ENCODE results near the gene CRB1.

GRCh38 chr1:197390856-197391255 lies 122.8 kb downstream of the CRB1 start:
- TF ChIP-seq BHLHE40 (IDR thresholded peaks at IDR 0.05; ENCODE audit: borderline replicate concordance), result no peak
- TF ChIP-seq FOXM1 (IDR thresholded peaks at IDR 0.05; ENCODE audit: borderline replicate concordance), result no peak
